K562 treated with DMSO at 1 percent for 4 hours (cell line): ENCODE data around the gene ETFA. TPM values are rescaled to one million over a fixed set of nuclear protein-coding genes. Genes with fewer than 3 reads are reported as not detected.

Experiments
- total RNA-seq: library from RNA; unstranded; fragments of 300-600 nt; gene quantifications from 2 replicates; pipeline ENCODE4 v1.2.3, GENCODE V29; 2022; ENCODE audit not compliant: insufficient read depth

Gene ETFA
- total RNA-seq = 161 and 192 TPM in 2 replicates

DNA sequence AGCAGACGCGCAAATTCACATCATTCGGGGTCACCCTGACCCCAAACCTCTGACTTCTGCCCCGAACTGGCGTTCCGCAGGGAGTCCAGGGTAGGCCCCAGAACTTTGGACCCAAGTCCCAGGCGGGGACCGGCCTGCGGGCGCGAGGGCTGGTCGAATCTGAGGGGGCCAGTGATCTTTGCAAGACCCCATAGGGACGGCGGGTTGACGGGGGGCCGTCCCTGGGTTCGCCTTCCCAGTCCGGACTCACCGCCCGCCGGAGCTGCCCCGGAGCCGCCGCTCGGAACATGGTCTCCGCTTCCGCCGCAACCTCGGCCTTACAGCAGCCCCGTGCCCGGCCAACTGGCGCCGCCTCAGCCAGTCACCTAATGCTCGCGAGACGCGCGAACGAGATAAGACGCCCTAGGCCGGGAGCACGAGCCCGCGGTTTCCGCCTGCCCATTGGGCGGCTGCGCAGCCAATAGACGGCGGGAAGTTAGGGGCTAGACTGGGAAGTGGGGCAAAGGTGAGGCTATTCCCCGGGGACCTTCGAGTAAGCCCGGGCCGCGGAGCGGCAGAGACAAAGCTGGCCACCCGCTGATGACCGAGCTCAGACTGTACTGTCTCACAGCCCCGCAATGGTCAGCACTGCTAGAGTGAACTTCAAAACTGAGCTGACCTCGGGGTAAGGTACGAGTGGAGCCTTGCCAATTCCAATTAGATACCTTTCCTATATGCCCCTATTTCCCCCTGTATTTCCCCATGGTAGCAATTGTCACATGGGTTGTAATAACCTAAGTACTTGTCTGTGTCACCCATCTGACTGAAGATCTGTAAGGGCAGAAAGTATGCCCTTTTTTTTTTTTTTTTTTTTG, at the start of gene ETFA:
Gene ETFA (minus strand): TSS at position 370 of the 854 bp plus-strand sequence. CDS start 81 bp downstream, at position 289.

DNA sequence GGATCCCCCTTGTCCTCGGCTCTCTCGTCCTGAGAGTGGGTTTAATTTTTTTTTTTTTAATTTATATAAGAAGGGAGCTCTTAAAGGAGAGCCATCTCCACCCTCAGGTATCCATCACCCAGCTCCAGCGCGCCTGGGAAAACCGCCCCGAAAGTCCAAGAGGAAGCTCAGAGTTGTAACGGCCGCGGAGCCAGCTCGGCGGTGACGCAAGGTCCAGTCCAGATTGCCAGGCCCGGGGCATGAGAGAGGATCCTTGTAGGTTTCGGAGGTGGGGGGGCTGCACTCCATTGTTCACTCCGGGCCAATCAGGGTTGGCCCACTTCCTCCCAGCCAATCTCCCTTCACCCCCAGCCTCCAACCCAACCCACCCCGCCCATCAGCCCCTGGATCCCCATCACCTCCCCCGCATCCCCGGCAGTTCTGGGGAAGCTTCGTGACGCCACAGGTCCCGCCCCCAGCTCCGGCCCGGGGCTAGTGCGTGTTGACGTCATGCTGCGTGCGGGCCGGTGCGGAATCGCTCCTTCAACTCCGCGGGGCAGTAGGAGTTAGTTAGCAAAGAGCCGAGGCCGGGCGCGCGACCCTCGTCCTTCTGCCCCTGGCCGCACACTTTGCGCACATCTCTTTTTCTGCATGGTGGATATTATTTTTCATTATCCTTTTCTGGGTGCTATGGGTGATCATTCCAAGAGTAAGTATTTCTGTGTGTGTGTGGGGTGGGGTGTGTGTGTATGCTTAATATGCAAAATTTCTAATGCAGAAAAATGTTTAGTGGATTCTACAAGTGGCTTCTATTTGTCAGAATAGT, 25.2 kb upstream of the ETFA start, which contains the start of gene ISL2:
Gene ISL2 (plus strand): TSS at position 520 of the 805 bp plus-strand sequence. CDS start 111 bp downstream, at position 631.

Other genes with a start within 250 kb of the ETFA start
- gene ISL2, start 25.3 kb upstream of the ETFA start, total RNA-seq = 17.8 and 22.1 TPM in 2 replicates